Left colon (tissue), 2 donors: Measurements from ENCODE around the gene PPME1. TPM values are rescaled to one million over a fixed set of nuclear protein-coding genes. Genes with fewer than 3 reads are reported as not detected.

Experiments used
- ATAC-seq: fragments of 200-7000 bp; cut with Tn5 transposase; one replicate; pipeline ENCODE4 v1.9.1; 2020; ENCODE audit warnings: mild to moderate bottlenecking, moderate library complexity
- DNase-seq, 2 donors: peaks; one replicate each; pipeline ENCODE4 v3.0.0-alpha.2; 2020
- intact Hi-C, 2 donors: fragments of 100-400 bp; cut with DNase I in 1 of 2; cut with micrococcal nuclease in 1 of 2; formaldehyde crosslinking; loops; one replicate each; pipeline versions ENCODE4 v1.11.2 to v1.14.0; 2022; cut with DNase I, micrococcal nuclease
- total RNA-seq, 2 donors: library from RNA; stranded (reverse); fragmentation: NEBNext Ultra II Directional; extraction: Animal tissue kit (Norgen Biotek cat#: 25700); gene quantifications; one replicate each; pipeline ENCODE4 v1.2.1, GENCODE V29; 2021
- donor health status: DM: no; HTN: no; CAD: no.
- donor health status: DM: yes; HTN: yes; CAD: no.

Gene PPME1
- total RNA-seq, 2 donors from 2014 or later = 26.7 to 28.3 TPM

- DNase-seq (no peak), ATAC-seq (no peak)
- intact Hi-C loops = no loop called here
Measured at GRCh38 chr11:74208507-74208906, 37.4 kb downstream of the PPME1 start.

GRCh38 chr11:74212533-74212932, 41.4 kb downstream of the PPME1 start:
- DNase-seq (no peak), ATAC-seq (no peak)
- intact Hi-C loops = no loop called here

GRCh38 chr11:74220376-74220775, 49.3 kb downstream of the PPME1 start:
- intact Hi-C loops = no loop called here
- DNase-seq (no peak), ATAC-seq (no peak)

GRCh38 chr11:74221816-74222215, 50.7 kb downstream of the PPME1 start:
- DNase-seq = no peak
- intact Hi-C loops = no loop called here
- no peak for ATAC-seq

DNA sequence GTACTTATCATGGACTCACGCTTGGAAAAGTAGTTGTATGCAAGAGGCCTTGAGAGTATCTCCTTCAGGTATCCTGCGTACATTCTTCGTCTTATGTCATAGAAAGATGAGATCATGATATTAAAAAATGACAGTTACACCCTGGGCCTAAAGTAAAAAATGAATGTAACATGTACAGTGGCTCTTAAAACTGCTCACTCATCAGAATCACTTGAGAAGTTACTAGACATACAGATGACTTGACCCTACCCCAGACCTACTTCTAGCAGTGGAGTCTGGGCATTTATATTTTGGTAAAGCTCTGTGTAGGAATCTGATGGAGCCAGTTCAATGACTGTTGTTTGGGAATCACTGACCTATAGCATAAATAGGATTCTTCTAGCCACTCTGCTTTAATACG, 54.5 kb downstream of the PPME1 start:
- intact Hi-C loops = no loop called here
- no peak for DNase-seq
- ATAC-seq = no peak

- ATAC-seq (no peak), DNase-seq (no peak)
- intact Hi-C loops = no loop called here
Measured at GRCh38 chr11:74226907-74227306, 55.8 kb downstream of the PPME1 start.

DNA sequence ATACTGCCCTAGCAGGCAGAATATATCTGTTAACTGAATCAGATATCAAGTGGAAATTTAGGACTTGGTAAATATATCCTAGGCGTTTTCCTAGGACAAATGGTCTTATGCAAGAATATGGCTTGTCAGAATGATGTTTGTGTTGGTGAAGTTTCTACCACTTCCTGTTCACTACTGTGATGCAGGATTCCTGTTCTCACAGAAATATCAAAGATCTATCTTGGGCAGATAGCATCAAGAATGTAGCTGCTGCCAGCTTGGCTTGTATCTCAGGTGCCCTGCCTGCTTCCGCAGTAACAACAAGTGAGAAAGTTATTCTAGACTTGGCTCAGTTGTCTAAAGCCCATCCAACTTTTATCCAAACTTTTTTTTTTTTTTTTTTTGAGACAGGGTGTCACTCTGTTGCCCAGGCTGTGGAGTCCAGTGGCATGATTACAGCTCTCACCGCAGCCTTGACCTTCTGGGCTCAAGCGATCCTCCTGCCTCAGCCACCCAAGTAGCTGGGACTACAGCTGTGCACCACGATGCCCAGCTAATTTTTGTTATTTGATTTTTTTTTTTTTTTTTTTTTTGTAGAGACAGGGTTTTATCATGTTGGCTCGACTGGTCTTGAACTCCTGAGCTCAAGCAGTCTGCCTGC, 61.3 kb downstream of the PPME1 start:
- DNase-seq = no peak
- intact Hi-C loops = no loop called here

DNA sequence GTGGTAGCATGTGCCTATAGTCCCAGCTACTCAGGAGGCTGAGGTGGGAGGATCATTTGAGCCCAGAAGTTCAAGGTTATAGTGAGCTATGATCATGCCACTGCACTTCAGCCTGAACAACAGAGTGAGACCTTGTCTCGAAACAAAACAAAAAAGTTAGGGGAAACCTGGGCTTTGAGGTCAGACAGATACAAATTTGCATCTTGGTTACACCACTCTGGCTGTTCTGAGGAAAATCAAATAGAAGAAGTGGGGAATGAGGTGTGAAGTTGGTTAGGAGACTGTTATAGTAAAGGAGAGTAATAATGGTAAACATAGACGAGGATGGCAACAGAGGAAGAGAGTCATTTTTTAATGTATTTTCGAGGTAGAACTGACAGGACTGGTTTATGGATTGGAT, 62.6 kb downstream of the PPME1 start:
- ATAC-seq (no peak), DNase-seq (no peak)
- intact Hi-C loops = no loop called here

More for the DNA sequence above, 61.3 kb downstream of the PPME1 start:
- ATAC-seq = no peak

DNA sequence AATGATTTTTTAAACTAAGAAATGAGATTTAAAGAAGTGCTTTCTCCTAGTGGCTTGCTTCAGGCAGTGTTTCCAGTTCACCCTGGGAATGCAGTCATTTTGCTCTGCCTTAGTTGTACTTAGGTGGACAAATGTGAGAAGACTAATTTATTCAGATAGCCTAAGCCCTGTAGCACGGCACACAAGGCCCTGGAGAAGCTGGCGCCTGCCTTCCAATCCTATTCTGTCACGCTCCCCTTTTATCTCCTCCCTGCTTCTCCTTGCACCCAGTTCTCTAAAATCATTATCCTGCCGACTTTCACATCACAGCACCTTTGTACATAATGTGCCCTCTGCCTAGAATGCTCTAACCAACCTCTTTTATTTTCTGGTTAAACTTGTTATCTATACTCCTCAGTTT, 64.0 kb downstream of the PPME1 start:
- DNase-seq (no peak), ATAC-seq (no peak)
- intact Hi-C loops = no loop called here

GRCh38 chr11:74237541-74237940, 66.5 kb downstream of the PPME1 start:
- intact Hi-C loops = no loop called here
- DNase-seq (no peak), ATAC-seq (no peak)

GRCh38 chr11:74238243-74238642, 67.2 kb downstream of the PPME1 start:
- DNase-seq = no peak
- intact Hi-C loops = no loop called here
- no peak for ATAC-seq

DNA sequence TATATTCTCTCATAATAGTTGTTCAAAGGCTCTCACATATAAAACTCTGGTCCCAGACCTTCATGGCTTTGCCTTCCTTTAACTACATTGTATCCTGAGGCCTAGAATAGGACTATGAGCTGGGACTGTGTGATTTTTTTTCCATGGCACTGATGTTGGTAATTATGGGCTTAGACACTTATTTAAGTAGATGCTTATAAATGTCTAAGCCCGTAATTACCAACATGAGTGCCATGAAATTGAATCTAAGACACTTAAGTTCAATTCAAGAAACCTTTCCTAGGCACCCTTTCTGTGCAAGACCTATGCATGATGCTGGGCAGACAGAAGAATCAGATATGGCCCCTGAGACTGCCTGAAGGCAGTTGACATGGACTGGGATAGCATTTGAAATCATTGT, 77.4 kb downstream of the PPME1 start:
- ATAC-seq (no peak), DNase-seq (no peak)
- intact Hi-C loops = no loop called here

DNA sequence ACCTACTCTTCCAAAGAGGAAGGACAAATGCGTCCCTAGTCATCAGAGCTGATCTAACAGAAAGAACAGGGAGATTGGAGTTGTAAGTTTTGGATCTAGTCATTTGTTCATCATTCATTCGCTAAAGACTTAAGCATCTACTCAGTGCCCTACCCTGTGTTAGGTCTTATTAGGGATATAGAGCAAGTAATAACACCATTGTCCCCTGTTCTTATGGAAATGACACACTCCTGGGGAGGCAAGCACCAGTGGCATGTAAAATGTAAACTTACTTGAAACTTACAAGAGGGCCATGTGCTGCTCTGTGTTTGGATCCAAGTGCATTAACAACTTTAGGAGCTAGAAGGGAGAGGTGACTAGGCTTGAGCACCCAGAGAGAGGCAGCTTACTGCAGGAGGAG, 78.4 kb downstream of the PPME1 start:
- intact Hi-C loops = no loop called here
- ATAC-seq (no peak), DNase-seq (no peak)

DNA sequence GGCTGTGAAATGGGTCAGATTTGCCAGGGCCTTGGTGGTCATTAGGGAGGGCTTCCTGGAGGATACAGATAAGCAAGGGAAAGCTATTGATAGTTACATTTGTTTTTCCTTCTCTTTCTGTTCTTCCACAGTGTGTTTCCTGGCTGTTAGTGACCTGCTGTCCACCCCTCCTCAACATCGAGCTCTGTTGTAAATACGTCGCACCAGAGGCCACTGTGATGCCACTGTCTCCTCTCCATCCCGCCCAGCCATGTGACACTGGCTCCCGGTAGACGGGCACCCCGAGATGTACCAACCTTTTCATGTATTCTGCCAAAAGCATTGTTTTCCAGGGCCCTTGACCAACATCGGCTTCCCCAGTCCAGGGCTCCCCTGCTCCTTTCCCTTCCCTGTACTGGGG, 82.3 kb downstream of the PPME1 start:
- intact Hi-C loops = loop anchor here (10.0 kb wide), 2 partner anchors 121 to 191 kb away; no protein-coding TSS in a partner anchor
- ATAC-seq = no peak
- DNase-seq = no peak

DNA sequence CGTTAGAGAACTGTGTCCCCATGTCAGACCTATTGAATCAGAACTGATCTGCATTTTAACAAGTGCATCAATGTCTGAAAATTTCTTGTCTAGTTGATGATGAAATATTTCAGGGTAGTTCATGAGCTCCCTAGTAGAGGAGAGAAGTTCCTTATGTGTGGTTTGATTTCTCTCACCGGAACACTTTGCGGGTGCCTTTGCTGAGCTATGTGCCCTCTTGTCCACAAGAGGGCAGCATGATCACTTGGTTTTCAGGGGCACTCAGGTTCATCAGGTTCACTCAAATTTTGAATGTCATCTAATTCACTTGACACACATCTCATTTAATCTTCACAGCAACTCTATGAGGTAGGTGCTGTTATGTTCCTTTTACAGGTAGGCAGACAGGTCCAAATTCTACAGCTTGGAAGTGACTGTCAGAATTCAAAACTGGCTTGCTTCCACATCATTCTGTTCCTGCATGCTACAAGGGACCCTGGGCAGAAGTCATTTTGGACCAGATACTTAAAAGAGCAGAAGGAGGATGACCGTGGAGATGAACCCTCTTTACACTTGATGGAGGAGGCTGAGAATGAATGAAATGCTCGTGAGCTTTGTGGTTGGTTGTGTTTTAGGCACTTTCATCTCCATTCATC, 84.8 kb downstream of the PPME1 start:
- intact Hi-C loops = loop anchor here (2.0 to 10.0 kb wide), 4 partner anchors 66 to 193 kb away; no protein-coding TSS in a partner anchor
- DNase-seq (peak in 1 of 2 donors; percentile 38), ATAC-seq (peak; percentile 78)

GRCh38 chr11:74256378-74257133, 85.5 kb downstream of the PPME1 start:
- ATAC-seq (no peak), DNase-seq (no peak)
- intact Hi-C loops = loop anchor here (2.0 to 10.0 kb wide), 4 partner anchors 66 to 192 kb away; no protein-coding TSS in a partner anchor

GRCh38 chr11:74257959-74258553, 87.0 kb downstream of the PPME1 start:
- DNase-seq (peak; percentile 17 to 28), ATAC-seq (no peak)
- intact Hi-C loops = loop anchor here (2.0 to 10.0 kb wide), 4 partner anchors 64 to 191 kb away; no protein-coding TSS in a partner anchor

GRCh38 chr11:74262725-74263124, 91.6 kb downstream of the PPME1 start:
- DNase-seq (no peak), ATAC-seq (no peak)
- intact Hi-C loops = no loop called here

DNA sequence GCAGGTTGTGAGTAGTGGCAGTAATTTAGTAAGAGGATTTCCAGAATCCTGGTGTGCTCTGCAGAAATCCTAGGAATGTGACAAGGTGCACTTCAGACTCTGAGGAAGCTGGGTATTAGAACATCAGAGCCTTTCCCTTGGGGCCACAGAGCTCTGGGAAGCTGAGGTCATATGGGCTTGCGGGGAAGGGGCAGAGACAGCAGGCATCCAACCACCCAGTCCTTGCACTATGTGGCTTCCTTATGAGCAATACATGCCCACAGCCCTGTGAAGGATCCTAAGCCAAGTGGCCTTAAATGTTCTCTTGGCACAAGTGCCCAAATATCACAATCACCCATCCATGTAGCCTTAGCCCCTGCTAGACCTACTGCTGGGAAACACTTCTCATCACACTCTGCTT, 94.2 kb downstream of the PPME1 start:
- intact Hi-C loops = no loop called here
- no peak for DNase-seq
- no peak for ATAC-seq

GRCh38 chr11:74267014-74267413, 95.9 kb downstream of the PPME1 start:
- ATAC-seq = no peak
- DNase-seq = no peak
- intact Hi-C loops = no loop called here
